ENCODE data around the gene SCUBE1. TPM values are rescaled to one million over a fixed set of nuclear protein-coding genes. Genes with fewer than 3 reads are reported as not detected.

The SCUBE1 gene
- total RNA-seq, 1 experiment from 2014 or later: 3.9 TPM

- ChIA-PET CTCF (interaction anchor here (1.2 kb wide), 1 partner anchor 12 kb away, joined by 3 read pairs; no protein-coding TSS in a partner anchor), RAD21 (ENCODE audit: low non-redundant PET in 1 of 2, low total read pairs in 2 of 2, uncharacterized antibody in 2 of 2, unreplicated experiment in 2 of 2) (no interaction called here), POLR2A (no interaction called here)
- TF ChIP-seq EZH2phosphoT487 (IDR thresholded peaks at IDR 0.05; ENCODE audit: borderline replicate concordance) (no peak), EZH2 (IDR thresholded peaks at IDR 0.05) (no peak), ELF1 (IDR thresholded peaks at IDR 0.05; ENCODE audit: borderline replicate concordance, low read depth) (no peak), ZNF274 (IDR thresholded peaks at IDR 0.05; ENCODE audit: low read depth, low read length) (no peak), ATF3 (IDR thresholded peaks at IDR 0.05) (no peak), EGR1 (IDR thresholded peaks at IDR 0.05; ENCODE audit: low read depth) (no peak), YY1 (IDR thresholded peaks at IDR 0.05; ENCODE audit: extremely low read depth, insufficient replicate concordance, low read depth, low read length) (no peak), ZFX (IDR thresholded peaks at IDR 0.05) (no peak), SP1 (IDR thresholded peaks at IDR 0.05; ENCODE audit: low read depth) (no peak), CTCF (IDR thresholded peaks at IDR 0.05 in 2 of 3, conservative IDR thresholded peaks at IDR 0.05 in 1 of 3; ENCODE audit: borderline replicate concordance in 1 of 3, insufficient read depth in 1 of 3, low read depth in 2 of 3, low read length in 2 of 3) (no peak), TCF7L2 (IDR thresholded peaks at IDR 0.05; ENCODE audit: borderline replicate concordance, extremely low read depth, insufficient read depth, insufficient read length) (no peak), CBX3 (IDR thresholded peaks at IDR 0.05; ENCODE audit: low read depth) (no peak), SRF (IDR thresholded peaks at IDR 0.05; ENCODE audit: low read depth) (no peak), RAD21 (IDR thresholded peaks at IDR 0.05; ENCODE audit: low read depth) (no peak), CEBPB (IDR thresholded peaks at IDR 0.05; ENCODE audit: low read depth) (no peak), POLR2A (IDR thresholded peaks at IDR 0.05; ENCODE audit: borderline replicate concordance, extremely low read depth, insufficient read depth, insufficient read length) (no peak)
- TF ChIP-seq, protein P1, sequence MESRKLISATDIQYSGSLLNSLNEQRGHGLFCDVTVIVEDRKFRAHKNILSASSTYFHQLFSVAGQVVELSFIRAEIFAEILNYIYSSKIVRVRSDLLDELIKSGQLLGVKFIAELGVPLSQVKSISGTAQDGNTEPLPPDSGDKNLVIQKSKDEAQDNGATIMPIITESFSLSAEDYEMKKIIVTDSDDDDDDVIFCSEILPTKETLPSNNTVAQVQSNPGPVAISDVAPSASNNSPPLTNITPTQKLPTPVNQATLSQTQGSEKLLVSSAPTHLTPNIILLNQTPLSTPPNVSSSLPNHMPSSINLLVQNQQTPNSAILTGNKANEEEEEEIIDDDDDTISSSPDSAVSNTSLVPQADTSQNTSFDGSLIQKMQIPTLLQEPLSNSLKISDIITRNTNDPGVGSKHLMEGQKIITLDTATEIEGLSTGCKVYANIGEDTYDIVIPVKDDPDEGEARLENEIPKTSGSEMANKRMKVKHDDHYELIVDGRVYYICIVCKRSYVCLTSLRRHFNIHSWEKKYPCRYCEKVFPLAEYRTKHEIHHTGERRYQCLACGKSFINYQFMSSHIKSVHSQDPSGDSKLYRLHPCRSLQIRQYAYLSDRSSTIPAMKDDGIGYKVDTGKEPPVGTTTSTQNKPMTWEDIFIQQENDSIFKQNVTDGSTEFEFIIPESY (IDR thresholded peaks at IDR 0.05; ENCODE audit: extremely low read depth, insufficient replicate concordance, low read length): no peak
- no peaks in the 10 kb centered on the region for H4K20me1 ChIP-seq (ENCODE audit: insufficient read depth)
- no peak overlapping the region for H3K4me3 ChIP-seq (replicated peaks in 1 of 2; ENCODE audit: low read depth in 1 of 2, low read length in 2 of 2)
- H3K79me2 ChIP-seq (ENCODE audit: insufficient read depth, low read length): no peaks in the 10 kb centered on the region
- H3K9me3 ChIP-seq (ENCODE audit: control insufficient read depth in 1 of 2, insufficient read depth in 1 of 2, low read depth in 1 of 2, low read length in 2 of 2): no peaks in the 10 kb centered on the region
- no peaks in the 10 kb centered on the region for H3K27me3 ChIP-seq (ENCODE audit: insufficient read depth, low read length)
- no peaks in the 10 kb centered on the region for H3K9me2 ChIP-seq (ENCODE audit: insufficient read depth)
- intact Hi-C loops (cut with micrococcal nuclease): no loop called here
- ATAC-seq: no peak
- DNase-seq (ENCODE audit: low read depth, low spot score): no peak
- H3K36me3 ChIP-seq (ENCODE audit: control insufficient read depth in 1 of 2, insufficient read depth in 2 of 2, low read length in 2 of 2): no peaks in the 10 kb centered on the region
- no peak overlapping the region for H3K27ac ChIP-seq (ENCODE audit: low read depth, low read length)
- no peak overlapping the region for H2AFZ ChIP-seq (ENCODE audit: low read depth, low read length, poor library complexity, severe bottlenecking)
- BruUV-seq (replicated peaks): no TSS peak
- no peak overlapping the region for H3K4me2 ChIP-seq (ENCODE audit: low read length)
- H3K9ac ChIP-seq (ENCODE audit: low read length): no peak overlapping the region
- H3K4me1 ChIP-seq (ENCODE audit: control insufficient read depth in 1 of 2, insufficient read depth in 2 of 2, low read length in 2 of 2): no peaks in the 10 kb centered on the region
These were observed 8.8 kb downstream of the SCUBE1 start for GRCh38 chr22:43334378-43334777.

Data from HCT116 (cell line).